GM19023 (cell line): ENCODE data around the gene MICALL1.

Source experiments
- ATAC-seq: cut with Tn5 transposase; IDR thresholded peaks from one replicate; pipeline ENCODE4 v1.9.1; 2021; ENCODE audit warnings: mild to moderate bottlenecking, moderate library complexity; ENCODE audit not compliant: unreplicated experiment

Gene MICALL1

GRCh38 chr22:37906364-37907008 is 389 bp downstream of the MICALL1 start:
- ATAC-seq: peak; percentile 32

- ATAC-seq: no peak
These were observed 1.2 kb downstream of the MICALL1 start for GRCh38 chr22:37907036-37907954.

DNA sequence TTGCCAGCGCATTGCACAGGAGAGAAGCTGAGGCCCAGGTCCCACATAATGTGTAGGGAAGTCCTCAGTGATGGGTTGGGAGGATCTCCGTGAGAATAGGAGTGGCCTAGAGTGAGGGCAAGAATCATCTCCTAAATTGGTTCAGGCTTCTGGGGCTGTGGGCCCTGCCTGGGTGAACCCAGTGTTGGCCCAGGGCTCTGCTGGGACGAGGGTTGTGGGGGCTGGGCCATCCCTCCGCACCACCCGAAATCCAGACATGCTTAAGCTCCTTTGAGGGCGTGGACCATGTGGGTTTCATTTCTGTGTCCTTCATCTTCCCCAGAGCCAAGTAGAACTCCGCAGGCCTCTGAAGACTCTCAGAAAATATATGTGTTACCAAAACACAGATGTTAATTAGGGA is 3.7 kb downstream of the MICALL1 start:
- ATAC-seq: no peak

DNA sequence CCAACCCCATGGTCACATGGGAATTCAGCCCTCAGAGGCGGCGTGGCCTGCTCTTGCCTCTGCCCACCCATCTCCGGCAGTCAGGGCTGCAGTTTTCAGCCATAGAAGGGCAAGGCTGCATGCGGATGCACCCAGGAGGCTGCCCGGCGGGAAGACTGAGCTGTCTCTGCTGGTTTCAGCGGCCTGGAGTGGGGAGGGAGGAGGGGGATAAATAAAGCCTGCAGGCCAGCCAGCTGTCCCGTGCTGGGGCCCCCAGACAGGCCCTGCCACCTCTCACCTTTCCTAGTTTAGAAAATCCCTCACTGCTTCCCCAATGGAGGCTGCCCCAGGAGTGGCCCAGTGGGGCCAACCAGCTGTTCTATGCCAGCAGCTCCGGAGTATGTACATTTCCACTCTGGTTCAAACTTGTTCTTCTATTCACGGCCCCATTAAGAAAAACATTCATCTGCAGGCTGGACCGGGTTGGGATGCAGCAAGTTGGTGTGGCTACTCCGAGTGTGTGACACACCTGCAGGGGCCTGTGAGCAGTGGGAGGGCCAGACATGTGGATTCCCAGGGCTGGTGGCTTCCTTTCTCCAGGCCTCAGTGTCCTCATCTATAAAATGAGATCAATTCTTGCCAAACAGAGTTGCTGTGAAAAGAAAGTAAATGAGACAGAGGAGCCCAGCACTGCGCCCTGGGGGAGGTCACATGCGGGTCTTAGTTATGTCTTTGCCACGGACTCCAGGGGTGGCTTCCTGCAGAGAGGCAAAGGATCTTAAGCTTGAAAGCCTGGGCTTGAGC is 5.0 kb downstream of the MICALL1 start:
- no peak for ATAC-seq

DNA sequence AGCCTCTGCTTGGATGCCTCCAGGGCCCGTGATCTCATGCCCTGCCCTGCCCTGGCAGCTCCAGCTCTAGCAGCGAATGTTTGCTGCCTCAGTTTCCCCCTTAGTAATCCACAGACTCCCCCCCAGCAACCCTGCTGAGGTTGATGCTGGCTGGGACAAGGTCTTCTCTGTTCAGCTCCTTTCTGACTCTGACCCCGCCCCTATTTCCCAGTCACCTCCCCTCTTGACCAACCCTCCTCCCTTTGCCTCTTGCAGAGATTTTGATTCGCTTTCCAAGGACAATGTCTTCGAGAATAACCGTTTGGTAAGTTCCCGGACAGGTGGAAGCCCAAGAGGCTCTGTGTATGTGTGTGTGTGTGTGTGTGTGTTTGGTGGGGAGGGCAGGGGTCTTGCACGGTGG is 5.6 kb downstream of the MICALL1 start:
- ATAC-seq: no peak

DNA sequence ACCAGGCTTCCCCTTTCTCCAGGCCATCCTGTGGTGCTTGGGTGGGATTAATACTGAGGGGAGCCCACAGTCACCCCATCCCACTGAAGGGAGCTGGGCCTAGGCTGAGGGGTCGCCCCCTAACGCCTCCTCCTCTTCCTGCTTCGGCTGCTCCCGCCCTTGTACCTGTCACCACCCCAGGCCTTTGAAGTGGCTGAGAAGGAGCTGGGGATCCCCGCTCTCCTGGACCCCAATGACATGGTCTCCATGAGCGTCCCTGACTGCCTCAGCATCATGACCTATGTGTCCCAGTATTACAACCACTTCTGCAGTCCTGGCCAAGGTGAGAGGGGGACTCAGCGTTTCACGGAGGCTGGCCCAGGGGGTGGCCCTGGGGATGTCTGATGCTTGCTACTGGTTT is 6.1 kb downstream of the MICALL1 start:
- ATAC-seq: no peak

DNA sequence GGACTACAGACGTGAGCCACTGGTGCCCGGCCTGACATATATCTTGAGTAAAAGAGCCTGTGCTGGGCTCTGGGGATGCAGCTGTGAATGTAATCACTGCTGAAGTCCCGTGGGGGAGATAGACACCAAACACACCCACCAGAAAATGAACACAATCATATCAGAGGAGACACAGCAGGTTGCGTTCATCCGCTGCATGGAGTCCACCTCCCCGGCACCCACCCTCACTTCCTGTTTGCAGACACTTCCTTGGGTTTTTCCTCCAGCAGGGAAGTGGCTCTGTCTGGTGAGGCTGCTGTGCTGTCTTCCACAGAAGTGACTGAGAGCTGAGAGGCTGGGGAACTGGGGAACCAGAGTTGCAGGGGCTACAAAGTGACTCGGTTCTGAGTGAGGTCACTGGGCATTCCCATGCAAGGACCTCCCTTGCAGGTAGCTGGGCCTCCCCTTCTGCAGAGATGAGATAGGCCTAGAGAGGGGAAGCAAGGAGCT is 7.2 kb downstream of the MICALL1 start:
- no peak for ATAC-seq

GRCh38 chr22:37916311-37916710 is 10.2 kb downstream of the MICALL1 start:
- ATAC-seq: no peak

DNA sequence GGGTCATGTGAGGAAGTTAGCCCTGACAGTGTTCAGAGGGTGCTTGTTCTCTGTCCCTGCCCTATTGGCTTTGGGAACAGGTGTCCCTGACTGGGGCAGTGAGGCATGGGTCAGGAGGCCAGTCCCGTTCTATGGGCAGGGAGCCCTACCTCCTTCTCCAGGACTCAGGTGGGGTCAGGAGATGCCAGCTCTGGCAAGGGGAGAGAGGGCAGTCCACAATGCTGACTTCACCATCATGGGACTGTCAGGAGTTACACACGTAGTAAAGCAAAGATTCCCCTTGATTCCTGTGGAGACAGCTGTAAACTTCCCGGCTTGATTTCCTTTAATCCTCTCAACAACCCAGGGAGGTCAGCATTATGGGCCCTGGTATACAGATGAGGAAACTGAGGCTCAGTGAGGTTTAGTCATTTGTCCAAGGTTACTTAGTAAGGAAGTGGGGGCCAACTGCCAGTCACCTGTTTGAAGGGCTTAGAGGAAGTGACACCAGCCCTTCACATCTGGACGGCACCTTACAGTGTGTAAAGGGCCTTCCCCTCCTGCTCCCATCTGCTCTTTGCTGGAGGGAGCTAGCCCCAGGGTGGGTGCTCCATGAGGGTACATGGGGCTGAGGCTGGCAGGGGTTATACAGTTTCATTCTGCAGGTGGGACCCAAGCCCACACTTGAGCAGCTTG is 11.9 kb downstream of the MICALL1 start:
- ATAC-seq: no peak

GRCh38 chr22:37918580-37919270 is 12.6 kb downstream of the MICALL1 start:
- no peak for ATAC-seq

DNA sequence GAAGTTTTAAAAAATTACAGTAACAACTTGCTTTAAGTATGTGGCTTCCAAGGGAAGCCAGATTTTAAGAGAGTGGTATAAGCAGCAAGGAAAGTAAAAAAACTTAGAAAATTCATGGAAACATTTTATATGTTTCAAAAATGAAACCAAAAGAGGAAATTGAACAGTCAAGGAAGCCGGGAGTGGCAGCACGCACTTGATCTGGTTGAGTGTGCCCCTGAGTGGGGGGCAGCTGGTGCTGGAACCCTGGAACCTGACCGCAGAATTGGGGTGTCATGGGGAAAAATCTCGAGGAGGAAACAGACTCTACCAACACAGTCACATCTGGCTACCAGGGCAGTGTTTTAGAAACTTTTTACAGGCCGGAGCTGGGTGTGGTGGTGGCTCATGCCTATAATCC is 14.0 kb downstream of the MICALL1 start:
- no peak for ATAC-seq

GRCh38 chr22:37922191-37922590 is 16.1 kb downstream of the MICALL1 start:
- ATAC-seq: no peak

DNA sequence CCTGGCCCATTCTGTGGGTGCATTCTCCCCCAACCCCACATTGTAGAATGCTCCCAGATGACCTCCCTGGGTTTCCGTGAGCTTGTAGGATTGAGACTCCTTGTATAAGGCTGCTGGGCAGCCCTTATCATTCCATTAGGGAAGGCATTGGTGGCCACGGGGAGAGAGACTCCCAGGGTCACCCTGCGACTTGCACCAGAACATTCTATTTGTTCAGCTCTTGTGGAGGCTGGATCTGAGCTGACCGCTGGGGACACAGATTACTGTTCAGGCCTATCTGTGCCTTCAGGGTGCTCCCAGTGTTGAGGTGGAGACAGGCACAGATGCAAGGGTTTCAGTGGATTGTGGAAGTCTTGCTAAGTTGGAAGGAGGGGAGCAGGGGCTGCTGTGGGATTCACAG is 17.8 kb downstream of the MICALL1 start:
- ATAC-seq: no peak

GRCh38 chr22:37924386-37925065 is 18.4 kb downstream of the MICALL1 start:
- no peak for ATAC-seq

GRCh38 chr22:37925330-37925729 is 19.2 kb downstream of the MICALL1 start:
- no peak for ATAC-seq

DNA sequence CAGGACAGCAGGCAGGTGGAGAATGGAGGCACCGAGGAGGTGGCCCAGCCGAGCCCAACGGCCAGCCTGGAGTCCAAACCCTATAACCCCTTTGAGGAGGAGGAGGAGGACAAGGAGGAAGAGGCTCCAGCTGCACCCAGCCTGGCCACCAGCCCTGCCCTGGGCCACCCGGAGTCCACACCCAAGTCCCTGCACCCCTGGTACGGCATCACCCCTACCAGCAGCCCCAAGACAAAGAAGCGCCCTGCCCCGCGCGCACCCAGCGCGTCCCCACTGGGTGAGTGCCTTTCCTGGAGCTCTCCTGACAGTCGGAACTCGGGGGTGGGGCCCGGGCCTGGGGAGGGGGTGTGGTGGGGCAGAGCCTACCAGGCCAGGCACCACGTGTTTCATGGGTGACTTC is 19.7 kb downstream of the MICALL1 start:
- no peak for ATAC-seq

- ATAC-seq: no peak
These were observed 20.3 kb downstream of the MICALL1 start for GRCh38 chr22:37926358-37926757.

DNA sequence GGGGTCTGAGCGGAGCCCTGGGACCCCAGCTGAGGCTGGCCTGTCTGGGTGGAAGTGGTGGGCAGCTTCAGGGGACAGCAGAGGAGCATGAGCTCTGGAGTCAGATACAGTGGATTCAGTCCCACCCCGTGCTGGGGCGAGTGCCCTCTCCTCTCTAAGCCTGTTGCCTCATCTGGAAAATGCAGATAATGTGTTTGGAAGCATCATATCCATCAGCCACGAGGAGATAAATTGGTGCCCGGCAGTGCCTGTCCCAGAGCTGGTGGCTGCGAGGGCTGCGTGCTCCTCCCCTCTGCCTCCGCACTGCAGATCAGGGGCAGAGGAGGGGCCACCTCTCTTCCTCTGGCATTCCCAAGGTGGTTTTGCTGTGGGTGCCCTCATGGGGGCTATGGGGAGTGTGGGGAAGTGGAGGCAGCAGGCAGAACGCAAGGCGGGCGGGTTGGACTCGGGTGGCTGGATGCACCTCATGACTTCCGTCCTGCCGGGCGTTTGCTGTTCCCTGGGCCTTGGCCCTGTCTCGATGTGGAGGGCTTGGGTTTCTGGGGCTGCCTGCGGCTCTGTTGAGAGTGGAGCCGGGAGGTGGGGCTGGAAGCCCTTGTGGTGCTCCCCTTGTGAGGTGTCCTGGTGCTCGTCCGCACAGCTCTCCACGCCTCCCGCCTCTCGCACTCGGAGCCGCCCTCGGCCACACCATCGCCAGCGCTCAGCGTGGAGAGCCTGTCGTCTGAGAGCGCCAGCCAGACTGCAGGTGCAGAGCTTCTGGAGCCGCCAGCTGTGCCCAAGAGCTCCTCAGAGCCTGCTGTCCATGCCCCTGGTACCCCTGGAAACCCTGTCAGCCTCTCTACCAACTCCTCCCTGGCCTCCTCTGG is 20.9 kb downstream of the MICALL1 start:
- ATAC-seq: no peak

GRCh38 chr22:37927637-37927936 is 21.5 kb downstream of the MICALL1 start:
- no peak for ATAC-seq
